ENCODE measurements around the gene ANKRD11.

DNA sequence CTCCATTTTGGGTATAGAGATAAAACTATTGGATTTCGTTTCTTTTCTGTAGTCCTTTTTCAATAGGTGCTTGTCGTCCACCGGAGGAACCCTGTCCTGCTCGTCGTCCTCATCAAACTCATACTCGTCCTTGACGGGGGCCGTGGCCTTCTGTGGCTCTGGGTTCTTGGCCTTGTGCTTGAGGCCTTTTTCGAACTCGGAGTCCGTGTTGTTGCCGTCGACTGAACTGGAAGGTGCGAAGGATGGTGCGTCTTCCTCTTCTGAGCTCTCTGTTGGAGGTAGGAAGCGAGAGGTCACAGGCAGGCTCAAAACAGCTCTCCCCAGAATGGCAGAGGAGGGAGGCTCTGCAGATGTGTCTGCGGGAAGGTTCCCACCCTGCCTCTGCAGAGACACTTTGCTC lies 205.0 kb downstream of the ANKRD11 start:
- TF ChIP-seq, protein P1, sequence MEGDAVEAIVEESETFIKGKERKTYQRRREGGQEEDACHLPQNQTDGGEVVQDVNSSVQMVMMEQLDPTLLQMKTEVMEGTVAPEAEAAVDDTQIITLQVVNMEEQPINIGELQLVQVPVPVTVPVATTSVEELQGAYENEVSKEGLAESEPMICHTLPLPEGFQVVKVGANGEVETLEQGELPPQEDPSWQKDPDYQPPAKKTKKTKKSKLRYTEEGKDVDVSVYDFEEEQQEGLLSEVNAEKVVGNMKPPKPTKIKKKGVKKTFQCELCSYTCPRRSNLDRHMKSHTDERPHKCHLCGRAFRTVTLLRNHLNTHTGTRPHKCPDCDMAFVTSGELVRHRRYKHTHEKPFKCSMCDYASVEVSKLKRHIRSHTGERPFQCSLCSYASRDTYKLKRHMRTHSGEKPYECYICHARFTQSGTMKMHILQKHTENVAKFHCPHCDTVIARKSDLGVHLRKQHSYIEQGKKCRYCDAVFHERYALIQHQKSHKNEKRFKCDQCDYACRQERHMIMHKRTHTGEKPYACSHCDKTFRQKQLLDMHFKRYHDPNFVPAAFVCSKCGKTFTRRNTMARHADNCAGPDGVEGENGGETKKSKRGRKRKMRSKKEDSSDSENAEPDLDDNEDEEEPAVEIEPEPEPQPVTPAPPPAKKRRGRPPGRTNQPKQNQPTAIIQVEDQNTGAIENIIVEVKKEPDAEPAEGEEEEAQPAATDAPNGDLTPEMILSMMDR (IDR thresholded peaks at IDR 0.05): no peak
- no peak for TF ChIP-seq POLR2A (IDR thresholded peaks at IDR 0.05)
